Limb (tissue), 2 donors: ENCODE measurements around the gene RBPMS2.

Experiments
- DNase-seq, 2 donors: peaks; one replicate each; pipeline ENCODE4 v3.0.0-alpha.2; 2016; ENCODE audit errors: extremely low spot score in 2 of 2

The RBPMS2 gene

DNA sequence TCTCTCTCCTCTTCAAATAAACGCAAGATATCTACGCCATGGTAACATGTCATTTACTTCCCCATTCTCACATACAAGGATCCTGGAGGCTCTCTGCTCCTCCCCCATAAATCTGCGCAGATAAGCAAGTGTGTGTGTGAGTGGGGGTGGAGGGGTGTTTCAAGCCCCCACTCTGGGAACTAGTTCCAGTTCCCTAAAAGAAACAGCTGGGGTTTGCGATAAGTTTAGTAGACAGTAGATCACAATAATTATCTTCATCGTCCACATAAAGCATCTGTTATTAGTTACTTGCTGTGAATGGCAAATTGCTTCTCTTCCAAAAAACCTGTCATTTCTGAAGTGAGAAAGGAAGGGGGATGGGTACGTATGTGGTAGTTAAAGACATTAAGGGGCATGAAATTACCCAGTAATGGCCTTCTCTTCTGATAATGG lies 79.8 kb downstream of the RBPMS2 start:
- DNase-seq: no peak

DNA sequence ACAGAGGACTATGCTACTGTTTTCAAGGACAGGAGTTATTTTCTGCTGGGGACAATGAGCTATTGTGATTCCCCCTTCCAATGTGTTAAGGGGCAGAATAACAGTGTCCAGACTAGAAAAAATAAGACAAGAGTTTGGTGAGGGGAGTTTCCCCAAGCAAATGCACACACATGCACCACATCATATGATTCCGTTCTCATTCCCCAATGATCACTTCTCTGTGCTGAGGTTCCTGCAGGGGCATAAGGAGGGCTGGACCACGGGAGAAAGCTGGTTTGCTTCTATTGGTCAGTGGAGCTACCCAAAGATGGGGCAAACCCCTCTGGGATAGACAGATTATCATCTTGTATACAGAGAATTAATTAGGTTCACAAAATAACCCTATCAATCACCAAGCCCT lies 80.6 kb downstream of the RBPMS2 start:
- no peak for DNase-seq

DNA sequence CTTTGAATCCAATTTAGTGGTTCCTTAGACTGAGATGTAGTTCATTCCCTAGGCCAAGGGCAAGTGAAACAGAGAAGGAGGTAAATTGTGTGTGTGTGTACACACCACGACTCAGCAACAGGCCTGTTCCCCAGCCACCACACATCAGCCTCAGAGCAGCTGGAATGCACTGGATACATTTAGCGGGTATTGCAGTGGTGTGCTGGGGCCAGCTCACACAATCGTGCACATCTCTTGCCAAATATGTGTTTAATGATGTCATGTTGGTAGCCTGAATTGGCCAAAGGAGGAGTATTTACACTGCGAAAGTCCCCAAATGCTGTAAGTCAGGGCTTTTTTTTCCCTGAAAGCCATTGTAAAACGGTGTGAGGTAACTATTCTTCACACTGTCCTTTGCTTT lies 82.3 kb downstream of the RBPMS2 start:
- DNase-seq: peak in 1 of 2 donors; percentile 40

DNA sequence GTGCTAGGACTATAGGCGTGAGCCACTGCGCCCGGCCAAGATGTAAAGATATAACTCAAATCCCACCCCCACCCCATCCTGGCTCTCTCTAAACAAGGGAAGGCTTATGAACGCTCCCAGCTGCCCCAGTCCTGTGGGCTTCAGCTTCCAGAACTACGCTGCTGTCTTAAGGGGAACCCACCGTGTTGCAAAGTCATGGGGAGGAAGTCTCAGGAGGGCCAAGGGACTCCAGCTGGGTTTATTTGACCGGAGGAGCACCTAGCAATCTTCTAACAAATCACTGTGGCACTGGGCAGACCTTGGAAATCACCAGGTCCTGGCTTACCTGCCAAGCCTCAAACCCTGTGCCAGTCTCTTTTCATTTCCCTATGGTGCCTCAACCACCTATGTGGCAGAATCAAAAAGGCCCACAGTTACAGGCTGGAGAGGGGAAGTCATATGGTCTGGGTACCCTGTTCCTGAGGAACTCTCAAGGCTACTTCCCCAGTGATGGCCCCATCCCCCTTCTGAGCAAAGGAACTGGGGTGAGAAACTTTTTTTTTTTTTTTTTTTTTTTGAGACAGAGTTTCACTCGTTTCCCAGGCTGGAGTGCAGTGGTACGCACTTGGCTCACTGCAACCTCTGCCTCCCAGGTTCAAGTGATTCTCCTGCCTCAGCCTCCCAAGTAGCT lies 83.4 kb downstream of the RBPMS2 start:
- no peak for DNase-seq

DNA sequence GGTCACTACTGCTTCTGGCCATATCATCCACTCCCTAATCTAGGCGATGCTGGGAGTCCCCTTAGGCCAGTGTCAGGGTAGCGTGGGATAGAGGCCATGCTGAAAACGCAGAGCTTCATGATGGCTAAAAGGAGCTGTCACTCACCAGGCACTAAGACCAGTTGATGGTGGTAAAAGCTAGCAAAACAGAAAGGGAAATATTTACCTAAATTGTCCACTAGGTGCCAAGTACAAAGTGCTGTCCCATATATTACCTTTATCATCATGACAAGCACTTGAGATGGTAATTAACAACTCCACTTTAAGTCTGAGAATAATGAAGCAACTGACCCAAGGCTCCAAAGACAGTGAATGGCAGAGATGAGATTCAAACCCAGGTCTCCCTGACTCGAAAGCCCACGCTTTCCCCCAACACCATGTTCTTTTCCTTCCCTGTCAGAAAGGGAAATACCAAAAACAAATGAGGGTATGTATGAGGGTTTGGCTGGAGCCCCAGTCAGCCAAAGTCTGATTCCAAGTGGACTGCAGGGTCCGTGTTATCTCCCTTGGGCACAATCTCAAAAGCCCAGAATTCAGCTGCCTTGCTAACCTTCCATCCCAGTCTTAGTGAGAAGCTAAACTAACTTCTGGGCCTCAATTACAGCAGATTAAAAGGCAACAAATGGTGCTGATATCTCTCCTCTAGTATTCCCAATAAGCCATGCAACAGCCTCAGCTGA lies 84.7 kb downstream of the RBPMS2 start:
- no peak for DNase-seq

DNA sequence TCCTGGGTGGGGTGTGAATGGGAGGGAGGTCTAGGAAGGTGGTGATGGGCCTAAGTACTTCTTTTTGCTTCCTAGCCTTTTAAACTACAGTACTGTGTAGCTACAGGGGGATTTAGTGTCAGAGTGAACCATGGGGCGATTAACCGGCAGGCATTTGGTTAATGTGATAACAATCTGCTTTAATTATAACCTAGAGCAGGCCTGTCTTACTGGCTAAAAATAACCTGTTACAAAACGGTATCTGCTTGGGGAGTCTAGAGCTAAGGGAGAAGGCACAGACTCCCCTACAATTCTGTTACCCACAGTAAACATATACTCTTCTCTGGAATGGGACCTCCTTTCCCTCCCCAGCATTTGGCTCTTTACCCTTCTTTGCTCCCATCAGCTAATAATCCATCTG lies 85.4 kb downstream of the RBPMS2 start:
- no peak for DNase-seq
